NK-92 treated with Interleukin-12 subunit alpha and Interleukin-12 subunit beta, amount 100 ng/mL, for 24 hours (cell line): ENCODE results near the gene OR1M1.

ENCODE experiments used
- DNase-seq: peaks from one replicate; lab custom pipeline; 2025; lab: John Stamatoyannopoulos, UW

The OR1M1 gene

DNA sequence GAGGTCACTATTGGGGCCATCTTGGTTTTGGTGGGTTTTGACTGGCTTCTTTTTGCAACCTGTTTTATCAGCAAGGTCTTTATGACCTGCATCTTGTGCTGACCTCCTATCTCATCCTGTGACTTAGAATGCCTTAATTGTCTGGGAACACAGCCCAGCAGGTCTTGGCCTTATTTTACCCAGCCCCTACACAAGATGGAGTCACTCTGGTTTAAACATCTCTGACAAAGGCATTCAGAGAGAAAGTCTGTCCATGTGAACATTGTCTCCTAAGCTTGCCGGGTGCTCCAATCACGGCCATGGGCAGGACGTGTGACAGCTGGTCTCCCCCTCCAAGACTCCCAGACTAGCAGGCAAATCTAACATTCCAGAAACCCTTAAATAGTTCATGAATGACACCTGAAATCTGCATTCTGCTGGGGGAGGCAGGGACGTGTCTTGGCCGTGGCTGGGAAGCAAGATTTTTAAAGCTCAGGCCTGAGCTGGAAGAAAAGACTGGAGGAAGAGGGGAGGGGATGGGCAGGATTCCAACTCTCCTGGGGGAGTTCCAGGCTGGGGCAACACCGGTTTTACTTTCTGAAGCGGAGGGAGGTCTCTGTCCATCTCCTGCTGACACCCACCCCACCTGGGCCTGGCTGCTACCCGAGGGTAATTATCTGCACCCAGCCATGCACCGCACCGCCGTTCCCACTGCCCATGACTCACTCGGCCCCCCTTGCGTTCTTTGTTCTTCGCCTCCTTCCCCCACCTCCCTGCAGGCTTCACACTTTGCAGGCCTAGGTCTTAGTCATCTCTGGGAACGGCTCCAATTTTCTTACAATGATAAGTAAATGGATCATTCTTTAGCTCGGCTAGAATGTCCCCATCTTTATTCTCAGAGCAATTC is 11.6 kb upstream of the OR1M1 start:
- DNase-seq = no peak

GRCh38 chr19:9076901-9077300 is 10.0 kb upstream of the OR1M1 start:
- no peak for DNase-seq

DNA sequence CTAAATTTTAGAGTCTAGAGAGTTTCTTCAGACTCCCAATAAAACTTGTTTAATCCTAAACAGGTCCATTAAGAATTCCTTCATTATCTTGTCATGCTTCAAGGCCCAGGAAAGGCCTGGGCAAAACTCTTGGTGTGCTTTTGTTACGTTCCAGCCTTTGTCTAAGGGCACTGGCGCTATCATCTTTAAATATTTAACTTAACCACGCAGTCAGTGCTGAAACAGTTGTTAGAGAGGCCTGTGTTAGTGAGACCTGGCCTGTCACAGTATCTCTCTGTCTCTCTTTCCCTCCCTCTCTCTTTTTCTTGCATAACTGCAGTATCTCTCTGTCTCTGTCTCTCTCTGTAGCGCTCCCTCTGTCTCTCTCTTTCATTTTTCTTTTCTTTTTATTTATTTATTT is 8.2 kb upstream of the OR1M1 start:
- no peak for DNase-seq

GRCh38 chr19:9107375-9107774 is 20.5 kb downstream of the OR1M1 start, which contains the start of gene OR7G2:
Gene OR7G2 (minus strand): TSS chr19:9107475. CDS start chr19:9103243, 4,232 bp downstream.
- no peak for DNase-seq

DNA sequence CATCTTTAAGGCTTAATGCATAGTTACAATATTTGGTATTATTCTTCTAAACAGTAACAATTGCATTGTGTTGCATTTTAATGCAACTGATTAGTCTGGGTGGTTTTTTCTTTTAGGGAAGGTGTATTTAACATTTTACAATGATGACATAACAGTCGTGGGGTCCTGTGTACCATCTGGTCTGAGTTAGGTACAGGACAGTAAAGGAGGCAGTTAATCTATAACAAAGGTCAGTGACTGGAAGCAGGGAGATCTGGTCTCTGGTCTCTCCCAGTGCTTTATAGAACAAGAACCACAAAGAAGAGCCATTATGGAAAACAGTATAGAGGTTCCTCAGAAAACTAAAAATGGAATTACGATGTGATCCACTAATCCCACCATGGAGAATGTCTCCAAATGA is 23.1 kb downstream of the OR1M1 start:
- DNase-seq = no peak

- DNase-seq = no peak
These were observed 28.5 kb downstream of the OR1M1 start, which contains the start of gene OR7G1 for GRCh38 chr19:9115307-9115813. Gene OR7G1 (minus strand): TSS chr19:9115763. CDS start chr19:9115763, 0 bp downstream.

DNA sequence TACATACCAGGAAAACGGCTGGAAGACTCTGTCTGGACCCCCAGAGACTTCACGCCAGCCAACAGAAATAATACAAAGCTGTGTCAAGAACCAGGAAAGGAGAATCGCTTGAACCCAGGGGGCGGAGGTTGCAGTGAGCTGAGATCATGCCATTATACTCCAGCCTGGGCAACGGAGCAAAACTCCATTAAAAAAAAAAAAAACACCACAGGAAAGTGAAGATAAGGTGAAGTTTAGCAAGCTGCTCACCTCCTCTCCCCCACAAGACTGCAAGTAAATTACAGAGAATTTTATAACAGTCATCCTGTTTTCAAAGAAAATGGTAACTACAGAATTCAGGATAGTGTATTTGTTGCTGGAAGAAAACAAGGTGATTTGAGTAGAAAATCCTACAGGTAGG is 29.7 kb downstream of the OR1M1 start:
- no peak for DNase-seq

DNA sequence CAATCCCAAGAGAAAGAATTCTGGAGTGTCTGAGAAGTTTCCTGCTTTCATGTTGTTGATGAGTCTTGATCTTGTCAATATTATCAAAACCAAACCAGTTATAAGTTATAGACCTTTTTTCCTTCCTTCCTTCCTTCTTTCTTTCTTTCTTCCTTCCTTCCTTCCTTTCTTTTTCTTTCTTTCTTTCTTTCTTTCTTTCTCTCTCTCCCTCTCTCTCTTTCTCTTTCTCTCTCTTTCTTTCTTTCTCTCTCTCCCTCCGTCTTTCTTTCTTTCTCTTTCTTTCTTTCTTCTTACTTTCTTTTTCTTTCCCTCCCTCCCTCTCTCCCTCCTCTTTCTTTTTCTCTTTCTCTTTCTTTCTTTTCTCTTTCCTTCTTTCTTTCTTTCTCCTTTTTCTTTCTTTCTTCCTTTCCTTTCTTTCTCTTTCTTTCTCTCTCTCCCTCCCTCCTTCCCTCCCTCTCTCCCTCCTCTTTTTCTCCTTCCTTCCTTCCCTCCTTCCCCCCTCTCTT is 40.1 kb downstream of the OR1M1 start, which contains the start of gene OR7G3:
Gene OR7G3 (minus strand): TSS at position 51 of the 506 bp plus-strand sequence. CDS start 0 bp downstream, at position 51.
- DNase-seq = no peak

- no peak for DNase-seq
These were observed 41.3 kb downstream of the OR1M1 start for GRCh38 chr19:9128171-9128570.

- DNase-seq = no peak
These were observed 44.1 kb downstream of the OR1M1 start for GRCh38 chr19:9130965-9131364.

- DNase-seq = no peak
These were observed 45.6 kb downstream of the OR1M1 start for GRCh38 chr19:9132422-9132821.

- no peak for DNase-seq
These were observed 52.8 kb downstream of the OR1M1 start for GRCh38 chr19:9139609-9140158.

GRCh38 chr19:9140159-9140874 is 53.5 kb downstream of the OR1M1 start, which contains the start of gene ZNF317:
Gene ZNF317 (plus strand): TSS chr19:9140397. CDS start chr19:9156017, 15,620 bp downstream.
- DNase-seq = peak; percentile 82

DNA sequence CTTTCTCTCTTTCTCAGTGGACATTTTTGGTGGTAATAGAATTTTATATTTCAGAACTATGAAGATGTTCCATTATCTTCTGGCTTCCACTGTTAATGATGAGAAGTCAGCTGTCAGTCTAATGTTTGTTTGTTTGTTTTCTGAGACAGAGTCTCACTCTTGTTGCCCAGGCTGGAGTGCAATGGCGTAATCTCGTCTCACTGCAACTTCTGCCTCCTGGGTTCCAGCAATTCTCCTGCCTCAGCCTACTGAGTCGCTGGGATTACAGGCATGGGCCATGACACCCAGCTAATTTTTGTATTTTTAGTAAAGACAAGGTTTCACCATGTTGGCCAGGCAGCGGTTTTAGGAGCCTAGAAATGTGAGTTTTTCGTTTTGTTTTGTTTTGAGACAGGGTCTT is 58.1 kb downstream of the OR1M1 start:
- DNase-seq = no peak
